GM12878 (cell line): ENCODE measurements around the gene SEMA3A.

Source experiments
- NFIC ChIP-seq: IDR thresholded peaks from 2 replicates; pipeline ENCODE4 v1.6.1; 2012; ENCODE audit warnings: low read depth, mild to moderate bottlenecking, inconsistent platforms, low read length, moderate library complexity
- RAD21 ChIP-seq: IDR thresholded peaks from 2 replicates; pipeline ENCODE4 v1.6.1; 2011; ENCODE audit warnings: mild to moderate bottlenecking, low read depth, low read length, moderate library complexity; ENCODE audit not compliant: insufficient read depth
- SMC3 ChIP-seq: IDR thresholded peaks from 2 replicates; pipeline ENCODE4 v1.6.1; 2011; ENCODE audit warnings: low read length, improper control_type of control experiment, borderline replicate concordance
- TF ChIP-seq, protein P1 (sequence below): IDR thresholded peaks from 2 replicates; pipeline ENCODE4 v1.6.1; 2011; ENCODE audit warnings: low read depth, low read length, improper control_type of control experiment, borderline replicate concordance

- TF ChIP-seq SMC3 (no peak), RAD21 (no peak), NFIC (no peak)
- TF ChIP-seq, protein P1, sequence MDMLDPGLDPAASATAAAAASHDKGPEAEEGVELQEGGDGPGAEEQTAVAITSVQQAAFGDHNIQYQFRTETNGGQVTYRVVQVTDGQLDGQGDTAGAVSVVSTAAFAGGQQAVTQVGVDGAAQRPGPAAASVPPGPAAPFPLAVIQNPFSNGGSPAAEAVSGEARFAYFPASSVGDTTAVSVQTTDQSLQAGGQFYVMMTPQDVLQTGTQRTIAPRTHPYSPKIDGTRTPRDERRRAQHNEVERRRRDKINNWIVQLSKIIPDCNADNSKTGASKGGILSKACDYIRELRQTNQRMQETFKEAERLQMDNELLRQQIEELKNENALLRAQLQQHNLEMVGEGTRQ, result no peak
These were observed 56.8 kb downstream of the SEMA3A start for GRCh38 chr7:84137812-84138211.
